GM23338 (cell line): ENCODE results near the gene CFAP299.

Source experiments
- CREB1 ChIP-seq: fragments of 250-450 bp; sonication (Bioruptor Pico); IDR thresholded peaks from 2 replicates; pipeline ENCODE4 v1.5.0; 2020; ENCODE audit warnings: low read depth, mild to moderate bottlenecking, moderate library complexity
- EZH2 ChIP-seq: fragments of 200-600 bp; sonication (generic); IDR thresholded peaks from one replicate; pipeline ENCODE4 v1.8.0; 2017; ENCODE audit warnings: antibody characterized with exemption, mild to moderate bottlenecking, low read depth; ENCODE audit not compliant: unreplicated experiment
- EZH2phosphoT487 ChIP-seq: fragments of 200-600 bp; sonication (generic); IDR thresholded peaks from one replicate; pipeline ENCODE4 v1.8.1; 2018; ENCODE audit warnings: antibody characterized with exemption; ENCODE audit not compliant: unreplicated experiment
- JUNB ChIP-seq: IDR thresholded peaks from one replicate; pipeline ENCODE4 v1.6.1; 2016; ENCODE audit warnings: antibody characterized with exemption; ENCODE audit not compliant: unreplicated experiment
- POLR2AphosphoS5 ChIP-seq: IDR thresholded peaks from 2 replicates; pipeline ENCODE4 v1.6.1; 2016; ENCODE audit warnings: antibody characterized with exemption, low read depth
- STAT1 ChIP-seq: IDR thresholded peaks from one replicate; pipeline ENCODE4 v1.6.1; 2016; ENCODE audit warnings: antibody characterized with exemption; ENCODE audit not compliant: unreplicated experiment
- ZNF114 ChIP-seq: fragments of 250-450 bp; sonication (Bioruptor Pico); IDR thresholded peaks from 2 replicates; pipeline ENCODE4 v1.5.0; 2020; ENCODE audit warnings: mild to moderate bottlenecking, moderate library complexity
- TF ChIP-seq, protein P1 (sequence below), 2 experiments: fragments of 200-600 bp in 1 of 2; sonication (generic) in 1 of 2; conservative IDR thresholded peaks; 2 replicates each; pipeline versions ENCODE4 v1.5.1 to v1.6.1; 2016 to 2017; ENCODE audit warnings: antibody characterized with exemption in 2 of 2, low read depth in 2 of 2, mild to moderate bottlenecking in 2 of 2, moderate library complexity in 1 of 2
- TF ChIP-seq, protein P2 (sequence below): IDR thresholded peaks from one replicate; pipeline ENCODE4 v1.6.1; 2018; ENCODE audit warnings: antibody characterized with exemption; ENCODE audit not compliant: unreplicated experiment
- TF ChIP-seq, protein P3 (sequence below): IDR thresholded peaks from 2 replicates; pipeline ENCODE4 v1.6.1; 2016; ENCODE audit warnings: antibody characterized with exemption

DNA sequence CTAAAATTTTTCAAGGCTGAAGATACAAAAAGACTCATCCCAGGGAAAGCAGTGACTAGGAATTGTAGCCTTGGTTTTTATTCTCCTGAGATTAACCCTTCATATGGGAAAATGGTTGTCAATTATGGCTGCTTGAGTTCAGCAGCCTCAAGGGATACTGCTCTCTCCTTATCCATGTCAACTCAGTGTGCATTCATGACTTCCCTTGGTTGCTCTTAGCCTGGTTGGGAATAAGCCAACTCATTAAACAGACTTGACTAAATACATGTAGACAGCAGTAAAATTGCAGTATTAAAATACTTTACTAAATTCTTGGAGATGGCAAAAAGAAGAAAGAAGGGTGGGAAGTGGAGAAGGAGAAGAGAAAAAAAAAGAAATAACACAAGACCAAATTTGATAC is 650.5 kb downstream of the CFAP299 start:
- TF ChIP-seq, protein P1, sequence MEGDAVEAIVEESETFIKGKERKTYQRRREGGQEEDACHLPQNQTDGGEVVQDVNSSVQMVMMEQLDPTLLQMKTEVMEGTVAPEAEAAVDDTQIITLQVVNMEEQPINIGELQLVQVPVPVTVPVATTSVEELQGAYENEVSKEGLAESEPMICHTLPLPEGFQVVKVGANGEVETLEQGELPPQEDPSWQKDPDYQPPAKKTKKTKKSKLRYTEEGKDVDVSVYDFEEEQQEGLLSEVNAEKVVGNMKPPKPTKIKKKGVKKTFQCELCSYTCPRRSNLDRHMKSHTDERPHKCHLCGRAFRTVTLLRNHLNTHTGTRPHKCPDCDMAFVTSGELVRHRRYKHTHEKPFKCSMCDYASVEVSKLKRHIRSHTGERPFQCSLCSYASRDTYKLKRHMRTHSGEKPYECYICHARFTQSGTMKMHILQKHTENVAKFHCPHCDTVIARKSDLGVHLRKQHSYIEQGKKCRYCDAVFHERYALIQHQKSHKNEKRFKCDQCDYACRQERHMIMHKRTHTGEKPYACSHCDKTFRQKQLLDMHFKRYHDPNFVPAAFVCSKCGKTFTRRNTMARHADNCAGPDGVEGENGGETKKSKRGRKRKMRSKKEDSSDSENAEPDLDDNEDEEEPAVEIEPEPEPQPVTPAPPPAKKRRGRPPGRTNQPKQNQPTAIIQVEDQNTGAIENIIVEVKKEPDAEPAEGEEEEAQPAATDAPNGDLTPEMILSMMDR (conservative IDR thresholded peaks at IDR 0.05; ENCODE audit: low read depth in 2 of 2): no peak
- no peak for TF ChIP-seq STAT1
- no peak for TF ChIP-seq POLR2AphosphoS5
- no peak for TF ChIP-seq ZNF114 (CRISPR knock-in tag)
- TF ChIP-seq EZH2: no peak
- no peak for TF ChIP-seq EZH2phosphoT487
- no peak for TF ChIP-seq JUNB
- TF ChIP-seq, protein P2, sequence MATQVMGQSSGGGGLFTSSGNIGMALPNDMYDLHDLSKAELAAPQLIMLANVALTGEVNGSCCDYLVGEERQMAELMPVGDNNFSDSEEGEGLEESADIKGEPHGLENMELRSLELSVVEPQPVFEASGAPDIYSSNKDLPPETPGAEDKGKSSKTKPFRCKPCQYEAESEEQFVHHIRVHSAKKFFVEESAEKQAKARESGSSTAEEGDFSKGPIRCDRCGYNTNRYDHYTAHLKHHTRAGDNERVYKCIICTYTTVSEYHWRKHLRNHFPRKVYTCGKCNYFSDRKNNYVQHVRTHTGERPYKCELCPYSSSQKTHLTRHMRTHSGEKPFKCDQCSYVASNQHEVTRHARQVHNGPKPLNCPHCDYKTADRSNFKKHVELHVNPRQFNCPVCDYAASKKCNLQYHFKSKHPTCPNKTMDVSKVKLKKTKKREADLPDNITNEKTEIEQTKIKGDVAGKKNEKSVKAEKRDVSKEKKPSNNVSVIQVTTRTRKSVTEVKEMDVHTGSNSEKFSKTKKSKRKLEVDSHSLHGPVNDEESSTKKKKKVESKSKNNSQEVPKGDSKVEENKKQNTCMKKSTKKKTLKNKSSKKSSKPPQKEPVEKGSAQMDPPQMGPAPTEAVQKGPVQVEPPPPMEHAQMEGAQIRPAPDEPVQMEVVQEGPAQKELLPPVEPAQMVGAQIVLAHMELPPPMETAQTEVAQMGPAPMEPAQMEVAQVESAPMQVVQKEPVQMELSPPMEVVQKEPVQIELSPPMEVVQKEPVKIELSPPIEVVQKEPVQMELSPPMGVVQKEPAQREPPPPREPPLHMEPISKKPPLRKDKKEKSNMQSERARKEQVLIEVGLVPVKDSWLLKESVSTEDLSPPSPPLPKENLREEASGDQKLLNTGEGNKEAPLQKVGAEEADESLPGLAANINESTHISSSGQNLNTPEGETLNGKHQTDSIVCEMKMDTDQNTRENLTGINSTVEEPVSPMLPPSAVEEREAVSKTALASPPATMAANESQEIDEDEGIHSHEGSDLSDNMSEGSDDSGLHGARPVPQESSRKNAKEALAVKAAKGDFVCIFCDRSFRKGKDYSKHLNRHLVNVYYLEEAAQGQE: no peak
- TF ChIP-seq, protein P3, sequence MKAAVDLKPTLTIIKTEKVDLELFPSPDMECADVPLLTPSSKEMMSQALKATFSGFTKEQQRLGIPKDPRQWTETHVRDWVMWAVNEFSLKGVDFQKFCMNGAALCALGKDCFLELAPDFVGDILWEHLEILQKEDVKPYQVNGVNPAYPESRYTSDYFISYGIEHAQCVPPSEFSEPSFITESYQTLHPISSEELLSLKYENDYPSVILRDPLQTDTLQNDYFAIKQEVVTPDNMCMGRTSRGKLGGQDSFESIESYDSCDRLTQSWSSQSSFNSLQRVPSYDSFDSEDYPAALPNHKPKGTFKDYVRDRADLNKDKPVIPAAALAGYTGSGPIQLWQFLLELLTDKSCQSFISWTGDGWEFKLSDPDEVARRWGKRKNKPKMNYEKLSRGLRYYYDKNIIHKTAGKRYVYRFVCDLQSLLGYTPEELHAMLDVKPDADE: no peak
- no peak for TF ChIP-seq CREB1 (CRISPR knock-in tag)
